ENCODE results near the gene ARHGAP21. TPM values are rescaled to one million over a fixed set of nuclear protein-coding genes. Genes with fewer than 3 reads are reported as not detected.

Gene ARHGAP21
- total and polyA plus RNA-seq, 2 donors (not counting 1 experiment from before 2014, with no cell fraction given) = 5.3 to 25.5 TPM

- POLR2A ChIA-PET = no interaction called here
- H3K36me3 ChIP-seq (replicated peaks in 1 of 2; ENCODE audit: control extremely low read depth in 1 of 2, control insufficient read depth in 1 of 2, extremely low read depth in 1 of 2, insufficient read depth in 2 of 2, low read length in 1 of 2) = no peaks in the 10 kb centered on the region
- no peak overlapping the region for H3K27ac ChIP-seq (ENCODE audit: low read length in 2 of 2)
- TF ChIP-seq EZH2 (IDR thresholded peaks at IDR 0.05; ENCODE audit: borderline replicate concordance, insufficient read depth, low read depth, low read length, poor library complexity, severe bottlenecking) (no peak), CTCF (IDR thresholded peaks at IDR 0.05) (no peak)
- no peak overlapping the region for H3K4me3 ChIP-seq (ENCODE audit: control extremely low read depth in 1 of 5, extremely low read depth in 1 of 5, insufficient read depth in 1 of 5, low read depth in 2 of 5, low read length in 4 of 5)
- no peaks in the 10 kb centered on the region for H3K27me3 ChIP-seq (replicated peaks in 1 of 4; ENCODE audit: control extremely low read depth in 1 of 4, control insufficient read depth in 3 of 4, insufficient read depth in 4 of 4, low read length in 3 of 4)
- Mint-ChIP-seq H3K4me3 (no peak overlapping the region), H3K4me1 (peaks cover 8% of the 10 kb centered on the region), H3K27ac (no peak overlapping the region), H3K9me3 (ENCODE audit: insufficient read depth) (no peaks in the 10 kb centered on the region), H3K27me3 (no peaks in the 10 kb centered on the region)
- intact Hi-C loops (cut with micrococcal nuclease) = no loop called here
- no peak for ATAC-seq (ENCODE audit: low read depth)
- H3K79me2 ChIP-seq (ENCODE audit: control insufficient read depth, insufficient read depth, low read length) = no peaks in the 10 kb centered on the region
- H3K4me2 ChIP-seq (replicated peaks; ENCODE audit: low read depth, low read length, poor library complexity, severe bottlenecking) = no peak overlapping the region
- H2AFZ ChIP-seq (ENCODE audit: insufficient read depth, low read depth, low read length, poor library complexity, severe bottlenecking) = no peak overlapping the region
- no peak overlapping the region for H3K9ac ChIP-seq (ENCODE audit: low read length)
- peaks cover 0 to 3% of the 10 kb centered on the region in 2 donors for H3K4me1 ChIP-seq (ENCODE audit: control insufficient read depth in 2 of 2, insufficient read depth in 2 of 2, low read length in 2 of 2)
- H3K9me3 ChIP-seq (ENCODE audit: control extremely low read depth in 1 of 3, control insufficient read depth in 2 of 3, insufficient read depth in 1 of 3, low read length in 2 of 3) = no peaks in the 10 kb centered on the region
- no peak for DNase-seq
- no CpG with 5 or more reads among the region's 2 CpGs for WGBS (ENCODE audit: insufficient coverage)
- CTCF ChIA-PET = interaction anchor here (0.9 kb wide), 1 partner anchor 458 kb away, joined by 3 read pairs; no protein-coding TSS in a partner anchor
- no peaks in the 10 kb centered on the region for H4K20me1 ChIP-seq (ENCODE audit: control insufficient read depth, insufficient read depth, low read length, poor library complexity, severe bottlenecking)
Measured at GRCh38 chr10:24623383-24623782, 100.3 kb downstream of the ARHGAP21 start.

GRCh38 chr10:24622781-24623301 lies 100.8 kb downstream of the ARHGAP21 start:
- H3K4me1 Mint-ChIP-seq = peaks cover 8% of the 10 kb centered on the region
- intact Hi-C loops (cut with micrococcal nuclease) = no loop called here
- no peak overlapping the region for H3K27ac ChIP-seq (ENCODE audit: low read length in 2 of 2)

More at GRCh38 chr10:24622781-24623301, 100.8 kb downstream of the ARHGAP21 start:
- H3K79me2 ChIP-seq (ENCODE audit: control insufficient read depth, insufficient read depth, low read length) = no peaks in the 10 kb centered on the region
- H3K9me3 ChIP-seq (ENCODE audit: control extremely low read depth in 1 of 3, control insufficient read depth in 2 of 3, insufficient read depth in 1 of 3, low read length in 2 of 3) = no peaks in the 10 kb centered on the region
- peak overlapping the region; percentile 9 for H2AFZ ChIP-seq (ENCODE audit: insufficient read depth, low read depth, low read length, poor library complexity, severe bottlenecking)
- WGBS (ENCODE audit: insufficient coverage) = 0% methylated on average over 1 of the region's 4 CpGs
- no peak overlapping the region for H3K4me3 ChIP-seq (ENCODE audit: control extremely low read depth in 1 of 5, extremely low read depth in 1 of 5, insufficient read depth in 1 of 5, low read depth in 2 of 5, low read length in 4 of 5)
- no peak for DNase-seq
- no peak overlapping the region for H3K9ac ChIP-seq (ENCODE audit: low read length)
- Mint-ChIP-seq H3K27me3 (no peaks in the 10 kb centered on the region), H3K9me3 (ENCODE audit: insufficient read depth) (no peaks in the 10 kb centered on the region), H3K4me3 (no peak overlapping the region), H3K27ac (no peak overlapping the region)
- no peaks in the 10 kb centered on the region for H3K27me3 ChIP-seq (replicated peaks in 1 of 4; ENCODE audit: control extremely low read depth in 1 of 4, control insufficient read depth in 3 of 4, insufficient read depth in 4 of 4, low read length in 3 of 4)
- ChIA-PET POLR2A (no interaction called here), CTCF (interaction anchor here (0.6 to 1.8 kb wide), 2 partner anchors 256 to 457 kb away, joined by 3 to 5 read pairs; no protein-coding TSS in a partner anchor)
- no peak for ATAC-seq (ENCODE audit: low read depth)
- H3K36me3 ChIP-seq (replicated peaks in 1 of 2; ENCODE audit: control extremely low read depth in 1 of 2, control insufficient read depth in 1 of 2, extremely low read depth in 1 of 2, insufficient read depth in 2 of 2, low read length in 1 of 2) = no peaks in the 10 kb centered on the region
- no peaks in the 10 kb centered on the region for H4K20me1 ChIP-seq (ENCODE audit: control insufficient read depth, insufficient read depth, low read length, poor library complexity, severe bottlenecking)
- TF ChIP-seq CTCF (IDR thresholded peaks at IDR 0.05) (no peak), EZH2 (IDR thresholded peaks at IDR 0.05; ENCODE audit: borderline replicate concordance, insufficient read depth, low read depth, low read length, poor library complexity, severe bottlenecking) (no peak)
- H3K4me1 ChIP-seq (ENCODE audit: control insufficient read depth in 2 of 2, insufficient read depth in 2 of 2, low read length in 2 of 2) = peaks cover 0 to 3% of the 10 kb centered on the region in 2 donors
- H3K4me2 ChIP-seq (replicated peaks; ENCODE audit: low read depth, low read length, poor library complexity, severe bottlenecking) = no peak overlapping the region

Data from B cell (primary cell).